Ectodermal cell (in vitro differentiated cells): ENCODE results near the gene NCR2. TPM values are rescaled to one million over a fixed set of nuclear protein-coding genes. Genes with fewer than 3 reads are reported as not detected.
"Not testable (repeated sequence)": the region's sequence is repeated elsewhere in the genome, so short reads cannot be mapped to it uniquely, and the experiment has no call there.

Experiments used
- H3K27ac ChIP-seq: 2 replicates; pipeline ENCODE4 v1.7.0; 2013; ENCODE audit warnings: mild to moderate bottlenecking, low read depth, low read length; ENCODE audit not compliant: insufficient read depth, poor library complexity, severe bottlenecking
- H3K27me3 ChIP-seq: 2 replicates; pipeline ENCODE4 v1.7.0; 2013; ENCODE audit warnings: mild to moderate bottlenecking, low read length; ENCODE audit not compliant: insufficient read depth, control insufficient read depth, poor library complexity, severe bottlenecking
- H3K36me3 ChIP-seq: one replicate; pipeline ENCODE4 v1.7.0; 2013; ENCODE audit warnings: low read length; ENCODE audit not compliant: control insufficient read depth, insufficient read depth
- H3K4me1 ChIP-seq: one replicate; pipeline ENCODE4 v1.7.0; 2013; ENCODE audit warnings: low read length; ENCODE audit not compliant: control insufficient read depth, insufficient read depth
- H3K4me3 ChIP-seq: 2 replicates; pipeline ENCODE4 v1.7.0; 2013; ENCODE audit warnings: low read depth, low read length, control low read depth; ENCODE audit not compliant: insufficient read depth
- H3K9me3 ChIP-seq: 2 replicates; pipeline ENCODE4 v1.7.0; 2013; ENCODE audit warnings: mild to moderate bottlenecking, low read length, moderate library complexity; ENCODE audit not compliant: control insufficient read depth
- WGBS, 2 experiments: methylation state at CpG; one replicate each; pipeline ENCODE4 v1.1.7; 2013; ENCODE audit warnings: missing lambda C conversion rate in 2 of 2; 5-methylcytosine and 5-hydroxymethylcytosine counted together
- polyA plus RNA-seq, 4 experiments: library from polyadenylated mRNA; stranded (reverse); fragments of 50-300 nt; gene quantifications; one replicate each; pipeline ENCODE4 v1.2.3, GENCODE V29; 2013

NCR2 gene, protein sequence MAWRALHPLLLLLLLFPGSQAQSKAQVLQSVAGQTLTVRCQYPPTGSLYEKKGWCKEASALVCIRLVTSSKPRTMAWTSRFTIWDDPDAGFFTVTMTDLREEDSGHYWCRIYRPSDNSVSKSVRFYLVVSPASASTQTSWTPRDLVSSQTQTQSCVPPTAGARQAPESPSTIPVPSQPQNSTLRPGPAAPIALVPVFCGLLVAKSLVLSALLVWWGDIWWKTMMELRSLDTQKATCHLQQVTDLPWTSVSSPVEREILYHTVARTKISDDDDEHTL
- polyA plus RNA-seq (2013, experiment 1 of 4) = not detected
- not detected for polyA plus RNA-seq (2013, experiment 2 of 4)
- polyA plus RNA-seq (2013, experiment 3 of 4) = not detected
- polyA plus RNA-seq (2013, experiment 4 of 4) = not detected

DNA sequence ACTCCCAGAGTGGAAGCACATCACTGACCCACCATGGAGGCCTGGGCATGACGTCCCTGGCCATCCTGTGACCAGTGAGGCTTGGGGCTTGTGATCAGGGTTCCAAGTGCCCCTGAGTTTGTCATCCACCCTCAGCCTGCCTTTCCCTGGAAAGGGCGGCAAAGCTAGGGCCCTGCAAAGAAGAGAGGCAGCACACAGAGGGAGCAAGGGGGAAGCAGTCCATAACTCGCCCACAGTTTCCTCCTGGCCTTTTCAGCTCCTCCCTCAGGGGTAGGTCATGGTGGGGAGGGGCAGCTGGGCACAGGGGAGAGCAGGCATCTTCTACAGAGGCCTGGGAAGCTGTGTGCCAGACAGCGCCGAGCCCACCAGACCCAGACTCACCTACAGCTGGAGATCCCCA lies at the start of gene NCR2:
TSS of gene NCR2 (plus strand) at position 313 of the 400 bp plus-strand sequence. CDS start 269 bp downstream, outside the sequence.
- WGBS, 2 experiments = 89 to 90% methylated on average over 5 of the region's 5 CpGs
- H3K4me1 ChIP-seq = no peaks in the 10 kb centered on the region
- H3K27ac ChIP-seq = no peak within 1 kb of the TSS
- no peaks in the 10 kb centered on the region for H3K36me3 ChIP-seq
- no peaks in the 10 kb centered on the region for H3K9me3 ChIP-seq
- no peak within 1 kb of the TSS for H3K4me3 ChIP-seq
- no peaks in the 10 kb centered on the region for H3K27me3 ChIP-seq

DNA sequence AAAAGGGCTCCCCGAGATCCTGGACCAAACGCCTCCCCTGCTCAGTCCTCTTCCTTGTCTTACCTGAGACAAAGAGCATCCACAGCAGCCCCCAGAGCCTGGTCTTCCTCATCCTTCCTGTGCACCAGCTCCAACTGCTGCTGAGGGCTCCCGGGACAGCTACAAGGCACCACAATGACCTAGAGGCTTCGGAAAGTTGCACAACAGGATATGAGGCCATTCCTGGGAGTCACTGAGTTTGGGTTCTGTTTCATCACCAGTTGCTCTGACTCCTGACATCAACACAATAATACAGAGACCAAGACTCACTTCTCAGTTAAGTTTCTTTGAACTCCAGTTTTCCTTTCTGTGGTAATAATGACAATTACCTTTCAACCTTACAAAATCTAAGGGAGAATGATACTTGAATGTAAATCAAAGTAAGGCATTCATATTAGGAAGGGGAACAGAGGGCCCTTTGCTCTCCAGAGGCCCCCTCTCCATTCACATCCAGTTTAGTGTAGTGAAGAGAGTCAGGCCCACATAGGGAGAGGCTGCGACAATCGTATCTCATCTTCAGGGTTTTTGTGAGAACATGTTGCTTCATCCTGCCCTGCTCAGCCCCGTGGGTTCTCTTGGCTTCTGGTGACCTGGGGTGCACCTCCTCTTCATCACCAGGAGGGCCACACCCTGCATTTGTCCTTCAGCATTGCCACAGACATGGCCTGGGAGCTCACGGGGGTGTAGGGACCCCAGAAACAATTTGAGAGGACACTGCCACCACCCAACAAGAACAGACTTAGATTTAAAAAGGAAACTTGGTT lies 48.7 kb upstream of the NCR2 start, which contains the start of gene TREM1:
TSS of gene TREM1 (minus strand) at position 139 of the 803 bp plus-strand sequence. CDS start at position 112, 27 bp downstream.
- Histone ChIP-seq H3K4me1 (peaks cover 5% of the 10 kb centered on the region), H3K27me3 (no peaks in the 10 kb centered on the region), H3K27ac (no peak within 1 kb of the TSS), H3K9me3 (no peaks in the 10 kb centered on the region), H3K36me3 (no peaks in the 10 kb centered on the region), H3K4me3 (no peak within 1 kb of the TSS)
- 86 to 88% methylated on average over 8 of the region's 8 CpGs for WGBS, 2 experiments

GRCh38 chr6:41288030-41288753 lies 47.2 kb upstream of the NCR2 start:
- H3K36me3 ChIP-seq = no peaks in the 10 kb centered on the region
- no peaks in the 10 kb centered on the region for H3K9me3 ChIP-seq
- H3K4me3 ChIP-seq = no peak overlapping the region
- H3K4me1 ChIP-seq = peaks cover 5% of the 10 kb centered on the region
- WGBS, 2 experiments = 89 to 91% methylated on average over 6 of the region's 6 CpGs
- no peak overlapping the region for H3K27ac ChIP-seq
- no peaks in the 10 kb centered on the region for H3K27me3 ChIP-seq

- Histone ChIP-seq H3K4me3 (no peak overlapping the region), H3K4me1 (peaks cover 5% of the 10 kb centered on the region), H3K9me3 (no peaks in the 10 kb centered on the region), H3K27ac (no peak overlapping the region), H3K27me3 (no peaks in the 10 kb centered on the region), H3K36me3 (no peaks in the 10 kb centered on the region)
- WGBS, 2 experiments = 89 to 96% methylated on average over 2 of the region's 2 CpGs
Observed at GRCh38 chr6:41288754-41289129, 46.7 kb upstream of the NCR2 start.

DNA sequence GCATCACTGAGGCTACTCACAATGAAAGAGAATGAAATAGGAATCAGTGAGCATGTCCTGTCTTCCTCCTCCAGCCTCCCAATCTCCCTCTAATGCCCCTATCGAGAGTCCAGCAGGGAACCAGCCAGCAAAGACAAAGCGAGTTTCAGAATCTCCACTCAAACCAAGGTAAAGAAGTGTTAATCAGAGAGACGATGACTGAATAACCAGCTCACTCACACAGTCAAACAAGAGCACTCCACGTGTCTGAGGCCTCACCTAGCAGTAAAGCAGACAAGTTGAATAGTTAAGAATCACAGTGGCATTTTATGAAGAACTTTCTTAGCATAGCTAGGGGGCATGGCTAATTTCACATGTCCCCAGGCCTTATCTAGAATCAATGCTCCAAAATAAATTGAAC lies 45.6 kb upstream of the NCR2 start:
- Histone ChIP-seq H3K4me3 (no peak overlapping the region), H3K36me3 (no peaks in the 10 kb centered on the region), H3K27ac (no peak overlapping the region), H3K4me1 (peaks cover 5% of the 10 kb centered on the region), H3K27me3 (no peaks in the 10 kb centered on the region), H3K9me3 (no peaks in the 10 kb centered on the region)
- WGBS, 2 experiments = 30 to 38% methylated on average over 4 of the region's 4 CpGs

- H3K4me1 ChIP-seq = peaks cover 4% of the 10 kb centered on the region
- WGBS, 2 experiments = 89 to 100% methylated on average over 1 of the region's 1 CpG
- no peaks in the 10 kb centered on the region for H3K27me3 ChIP-seq
- no peak overlapping the region for H3K4me3 ChIP-seq
- no peaks in the 10 kb centered on the region for H3K36me3 ChIP-seq
- no peak overlapping the region for H3K27ac ChIP-seq
- H3K9me3 ChIP-seq = no peaks in the 10 kb centered on the region
Observed at GRCh38 chr6:41291717-41292116, 43.7 kb upstream of the NCR2 start.

DNA sequence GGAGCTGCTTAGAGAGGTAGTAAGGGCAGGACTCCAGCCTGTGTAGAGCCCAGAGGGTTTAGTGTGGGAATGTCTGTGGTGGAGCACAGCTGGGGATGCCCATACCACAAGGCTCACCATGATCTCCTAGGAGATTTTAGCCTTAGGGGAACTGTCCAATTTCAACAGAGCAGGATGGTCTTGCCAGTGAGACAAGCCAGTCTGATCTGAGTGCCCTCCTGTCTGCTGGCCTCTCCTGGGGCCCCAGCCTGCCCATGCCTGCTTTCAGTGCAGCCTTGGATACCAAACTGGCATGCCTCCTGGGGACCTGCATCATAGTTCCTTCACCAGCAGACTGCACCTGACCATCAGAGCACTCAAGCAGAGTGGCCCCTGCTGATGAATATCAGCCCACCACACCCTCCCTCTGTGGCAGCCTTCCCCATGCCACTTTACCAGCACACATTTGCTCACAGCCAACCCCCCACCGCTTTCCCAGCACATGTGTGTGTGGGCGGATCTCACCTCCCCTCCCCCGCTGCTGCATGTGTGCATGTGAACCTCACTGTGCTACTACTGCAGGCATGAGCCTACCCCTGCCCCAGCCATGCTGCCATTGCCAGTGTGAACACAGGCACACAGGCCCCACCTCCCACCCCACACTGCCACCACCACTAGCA lies 41.1 kb upstream of the NCR2 start:
- Histone ChIP-seq H3K4me1 (no peaks in the 10 kb centered on the region), H3K36me3 (no peaks in the 10 kb centered on the region), H3K27ac (no peak overlapping the region), H3K4me3 (no peak overlapping the region), H3K27me3 (no peaks in the 10 kb centered on the region), H3K9me3 (no peaks in the 10 kb centered on the region)
- WGBS, 2 experiments = 94 to 95% methylated on average over 3 of the region's 3 CpGs

GRCh38 chr6:41297248-41297647 lies 38.2 kb upstream of the NCR2 start:
- not testable (repeated sequence) for H3K36me3 ChIP-seq, H3K27ac ChIP-seq, H3K4me1 ChIP-seq, H3K9me3 ChIP-seq, H3K4me3 ChIP-seq, H3K27me3 ChIP-seq
- whole genome bisulfite sequencing, 2 experiments = 90% methylated on average over 5 of the region's 5 CpGs

- Histone ChIP-seq H3K4me1 (no peaks in the 10 kb centered on the region), H3K9me3 (no peaks in the 10 kb centered on the region), H3K36me3 (no peaks in the 10 kb centered on the region), H3K27ac (no peak overlapping the region), H3K4me3 (no peak overlapping the region), H3K27me3 (no peaks in the 10 kb centered on the region)
- 85% methylated on average over 3 of the region's 3 CpGs for WGBS, 2 experiments
Observed at GRCh38 chr6:41298785-41299502, 36.5 kb upstream of the NCR2 start.
